ENCODE results near the gene PCBD1. TPM values are rescaled to one million over a fixed set of nuclear protein-coding genes. Genes with fewer than 3 reads are reported as not detected.
A peak's percentile ranks its signal among the peaks of the same experiment; 100 is the strongest.

Gene PCBD1
- polyA plus RNA-seq, 4 donors, result 101 to 127 (median 117) TPM

DNA sequence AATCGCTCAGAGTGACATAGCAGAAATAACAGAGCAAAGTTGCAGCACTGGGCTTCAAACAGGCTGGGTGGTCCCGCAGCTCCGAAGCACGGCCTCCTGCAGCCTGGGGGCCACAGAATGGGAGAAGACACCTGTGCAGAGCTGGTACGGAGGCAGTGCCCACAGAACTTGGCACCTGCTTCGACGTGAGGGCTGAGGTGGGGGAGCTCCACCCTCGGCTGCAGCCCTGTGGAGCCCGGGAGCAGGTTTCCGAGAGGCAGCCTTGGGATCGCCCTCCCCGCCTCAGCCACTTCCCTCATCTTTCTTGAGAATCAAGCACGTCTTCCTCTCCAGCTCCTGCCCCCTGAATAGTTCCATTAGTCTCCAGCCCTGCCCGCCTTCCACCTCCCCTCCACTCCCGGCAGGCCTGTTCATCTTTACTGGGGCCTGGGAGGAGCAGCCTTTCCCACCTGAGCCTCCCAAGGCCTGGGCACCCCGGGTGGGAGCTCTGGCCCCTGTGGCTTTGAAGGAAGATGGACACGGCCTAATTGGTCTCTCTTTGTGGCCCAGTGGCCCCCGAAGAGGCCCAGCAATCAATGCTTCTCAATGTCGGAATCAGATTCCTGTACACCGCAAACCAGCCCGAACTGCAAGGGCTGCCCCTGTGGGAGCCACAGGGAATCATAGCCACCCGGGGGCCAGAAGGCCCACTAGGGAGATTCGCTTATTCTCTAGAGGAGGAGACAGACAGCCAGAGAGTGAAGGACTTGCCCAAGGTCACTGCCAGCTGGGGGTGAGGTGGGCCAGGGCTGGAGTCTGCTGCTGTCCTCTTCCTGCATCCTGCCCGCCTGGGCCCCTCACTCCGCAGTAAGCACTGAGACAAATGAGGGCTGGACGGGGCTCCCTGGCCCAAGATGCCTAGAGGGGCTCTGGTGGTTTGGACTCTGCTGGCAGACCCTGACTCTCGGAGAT lies 17.0 kb upstream of the PCBD1 start:
- DNase-seq (ENCODE audit: low read depth in 4 of 4, low spot score in 2 of 4), result no peak

DNA sequence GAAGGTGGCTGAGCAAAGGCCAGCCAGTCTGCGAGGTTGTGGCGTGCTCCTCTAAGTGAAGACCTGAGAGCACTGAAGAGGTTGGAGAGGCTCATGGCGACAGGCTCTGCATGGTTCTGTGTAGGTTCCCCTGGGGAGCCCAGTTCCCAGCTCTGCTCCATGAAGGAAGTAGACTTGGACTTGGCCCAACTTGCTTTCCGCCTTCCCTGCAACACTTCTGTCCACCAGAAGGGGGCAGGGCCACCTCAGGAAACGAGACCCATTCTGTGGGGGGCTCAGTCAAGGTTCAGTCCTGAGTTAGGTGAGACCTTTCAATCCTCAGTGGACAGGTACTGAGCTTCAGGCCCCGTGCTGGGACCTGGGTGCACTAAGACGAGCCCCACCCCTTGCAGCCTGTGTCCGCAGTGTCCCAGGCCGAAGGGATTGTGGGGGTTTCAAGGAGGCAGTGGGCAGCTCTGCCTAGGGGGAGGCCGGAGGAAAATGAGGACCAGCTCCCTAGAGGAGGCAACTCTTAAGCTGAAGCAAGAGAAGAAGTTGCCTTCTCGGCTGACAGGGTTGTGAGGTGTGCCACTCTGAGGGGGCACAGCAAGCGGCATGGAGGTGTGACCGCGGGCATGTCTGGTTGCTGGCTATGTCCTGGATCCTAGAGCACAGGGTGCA lies 15.0 kb upstream of the PCBD1 start:
- peak in 1 of 4 donors; percentile 56 for DNase-seq (ENCODE audit: low read depth in 4 of 4, low spot score in 2 of 4)

GRCh38 chr10:70902661-70903261 lies 14.4 kb upstream of the PCBD1 start:
- no peak for DNase-seq (ENCODE audit: low read depth in 4 of 4, low spot score in 2 of 4)

GRCh38 chr10:70901276-70901878 lies 13.0 kb upstream of the PCBD1 start:
- DNase-seq (ENCODE audit: low read depth in 4 of 4, low spot score in 2 of 4), result no peak

GRCh38 chr10:70899096-70899495 lies 10.7 kb upstream of the PCBD1 start:
- no peak for DNase-seq (ENCODE audit: low read depth in 4 of 4, low spot score in 2 of 4)

- no peak for DNase-seq (ENCODE audit: low read depth in 4 of 4, low spot score in 2 of 4)
Observed at GRCh38 chr10:70898687-70899086, 10.3 kb upstream of the PCBD1 start.

- DNase-seq (ENCODE audit: low read depth in 4 of 4, low spot score in 2 of 4), result no peak
Observed at GRCh38 chr10:70896551-70896950, 8.2 kb upstream of the PCBD1 start.

GRCh38 chr10:70894416-70894815 lies 6.1 kb upstream of the PCBD1 start:
- DNase-seq (ENCODE audit: low read depth in 4 of 4, low spot score in 2 of 4), result no peak

GRCh38 chr10:70893227-70894006 lies 5.1 kb upstream of the PCBD1 start:
- no peak for DNase-seq (ENCODE audit: low read depth in 4 of 4, low spot score in 2 of 4)

DNA sequence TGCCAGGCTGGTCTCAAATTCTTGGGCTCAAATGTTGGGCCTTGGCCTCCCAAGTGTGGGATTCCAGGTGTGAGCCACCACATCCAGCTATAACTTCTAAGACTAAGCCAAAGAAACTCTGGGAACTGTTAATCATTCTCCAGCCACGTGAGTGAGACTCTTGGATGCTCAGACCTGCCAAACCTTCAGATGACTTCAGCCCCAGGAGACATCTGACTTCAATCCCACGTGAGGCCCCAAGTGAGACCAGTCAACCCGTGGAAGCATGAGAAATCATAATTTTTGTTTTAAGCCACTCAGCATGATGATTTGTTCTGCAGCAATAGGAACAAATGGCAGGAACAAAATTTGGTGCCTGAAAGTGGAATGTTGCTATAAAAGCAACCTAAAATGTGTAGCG lies 4.3 kb upstream of the PCBD1 start:
- no peak for DNase-seq (ENCODE audit: low read depth in 4 of 4, low spot score in 2 of 4)

GRCh38 chr10:70891627-70892026 lies 3.3 kb upstream of the PCBD1 start:
- no peak for DNase-seq (ENCODE audit: low read depth in 4 of 4, low spot score in 2 of 4)

DNA sequence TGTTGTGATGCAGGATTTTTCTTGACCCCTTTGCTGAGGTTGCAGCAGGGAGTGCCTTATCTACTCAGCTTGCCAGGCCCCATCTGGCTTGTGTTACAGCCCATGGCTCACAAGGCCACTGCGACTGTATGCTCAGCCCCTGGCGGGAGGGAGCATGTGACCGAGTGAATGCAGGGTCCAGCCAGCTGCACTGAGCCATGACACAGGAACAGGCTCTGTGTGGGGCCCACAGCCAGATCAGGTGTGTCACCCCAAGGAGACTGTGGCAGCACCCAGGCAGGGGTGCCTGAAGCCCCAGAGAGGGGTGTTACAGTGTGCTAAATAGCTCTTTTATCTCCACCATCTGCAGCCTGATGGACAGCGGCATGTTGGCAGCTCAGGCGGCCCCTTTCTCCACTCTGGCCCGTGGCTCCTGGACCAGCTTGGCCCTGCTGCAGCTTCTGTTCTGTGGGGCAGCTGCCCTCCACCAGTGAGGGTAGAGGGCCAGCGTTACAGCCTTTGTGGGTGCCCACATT lies 2.6 kb upstream of the PCBD1 start:
- DNase-seq (ENCODE audit: low read depth in 4 of 4, low spot score in 2 of 4), result peak in 1 of 4 donors; percentile 54

DNA sequence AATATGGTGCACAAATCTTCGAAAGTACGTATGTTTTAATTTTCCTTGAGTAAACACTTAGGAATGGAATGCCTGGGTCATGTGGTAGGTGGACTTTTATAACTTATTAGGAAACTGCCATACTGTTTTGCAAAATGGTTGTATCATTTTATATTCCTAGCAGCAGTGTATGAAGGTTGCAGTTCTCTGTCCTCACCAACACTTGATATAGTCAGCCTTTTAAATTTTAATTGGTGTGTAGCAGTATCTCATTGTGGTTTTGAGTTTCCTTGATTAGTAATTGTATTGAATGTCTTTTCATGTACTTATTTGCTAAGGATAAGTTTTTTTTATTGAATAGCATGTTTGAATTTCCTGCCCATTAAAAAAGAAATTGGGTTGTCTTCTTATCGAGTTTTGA lies 926 bp upstream of the PCBD1 start:
- no peak for DNase-seq (ENCODE audit: low read depth in 4 of 4, low spot score in 2 of 4)

GRCh38 chr10:70886921-70887665 lies 1.3 kb downstream of the PCBD1 start:
- no peak for DNase-seq (ENCODE audit: low read depth in 4 of 4, low spot score in 2 of 4)

DNA sequence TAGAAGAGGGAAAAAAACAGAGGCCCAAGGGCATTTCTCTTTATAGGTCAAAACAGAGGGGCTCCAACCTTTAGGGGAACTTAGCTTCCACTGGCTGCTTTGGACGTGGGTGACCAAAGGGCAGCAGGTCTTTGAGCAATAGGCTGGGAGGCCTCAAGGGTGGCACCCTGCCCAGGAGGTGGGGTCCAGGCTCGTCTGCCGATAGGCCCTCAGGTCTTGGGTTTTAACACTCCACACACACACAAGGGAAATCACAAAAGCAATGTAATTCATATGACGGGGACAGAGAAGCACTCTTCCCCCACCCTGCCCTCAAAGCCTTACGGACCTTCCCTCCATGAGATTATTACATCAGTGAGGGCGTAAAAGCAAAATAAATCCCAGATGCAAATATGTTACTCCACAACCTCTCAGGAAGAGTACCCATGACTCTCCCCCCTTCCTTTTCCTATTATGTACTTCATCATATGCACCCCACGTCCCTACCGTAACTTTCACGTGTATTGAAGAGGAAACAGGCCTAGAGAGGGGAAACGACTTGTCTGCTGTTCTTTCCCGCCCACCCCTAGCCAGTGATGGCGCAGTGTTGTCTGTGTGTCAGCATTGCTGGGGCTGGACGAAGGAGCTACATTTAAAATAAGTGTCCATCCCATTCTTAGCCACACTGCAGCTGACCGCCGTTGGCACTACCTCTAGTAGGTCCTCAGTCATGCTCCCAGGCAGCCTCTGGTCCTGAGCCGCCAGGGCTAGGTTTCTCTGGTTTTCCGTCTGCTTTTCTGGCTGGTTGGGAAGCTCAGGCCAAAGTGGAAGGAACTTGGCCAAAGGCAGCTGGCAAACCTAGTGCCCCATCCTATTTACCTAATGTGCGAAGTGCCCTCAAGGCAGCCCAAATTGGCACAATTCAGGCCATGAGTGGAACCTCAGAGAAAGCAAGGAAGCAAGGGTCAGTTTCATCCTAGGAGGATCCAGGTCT lies 2.1 kb downstream of the PCBD1 start:
- DNase-seq (ENCODE audit: low read depth in 4 of 4, low spot score in 2 of 4), result no peak

DNA sequence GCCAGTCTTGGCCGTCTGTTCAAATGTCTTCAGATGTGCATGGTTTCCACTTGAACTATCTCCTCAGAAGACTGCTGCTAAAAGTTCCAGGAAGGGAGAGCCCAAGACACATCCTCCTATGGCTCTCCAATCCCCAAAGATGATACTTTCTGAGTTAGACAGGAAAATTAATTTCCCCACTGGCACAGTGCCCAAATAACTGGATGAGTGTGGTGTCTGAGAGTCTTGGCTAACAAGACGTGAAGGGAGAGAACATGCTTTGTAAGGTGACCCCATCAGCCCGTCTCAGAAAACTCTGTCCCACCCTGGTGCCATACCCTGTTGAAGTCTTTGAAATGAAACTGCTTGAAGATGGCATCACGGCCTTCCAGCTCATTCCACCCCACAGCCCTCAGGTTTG lies 2.9 kb downstream of the PCBD1 start:
- DNase-seq (ENCODE audit: low read depth in 4 of 4, low spot score in 2 of 4), result no peak

DNA sequence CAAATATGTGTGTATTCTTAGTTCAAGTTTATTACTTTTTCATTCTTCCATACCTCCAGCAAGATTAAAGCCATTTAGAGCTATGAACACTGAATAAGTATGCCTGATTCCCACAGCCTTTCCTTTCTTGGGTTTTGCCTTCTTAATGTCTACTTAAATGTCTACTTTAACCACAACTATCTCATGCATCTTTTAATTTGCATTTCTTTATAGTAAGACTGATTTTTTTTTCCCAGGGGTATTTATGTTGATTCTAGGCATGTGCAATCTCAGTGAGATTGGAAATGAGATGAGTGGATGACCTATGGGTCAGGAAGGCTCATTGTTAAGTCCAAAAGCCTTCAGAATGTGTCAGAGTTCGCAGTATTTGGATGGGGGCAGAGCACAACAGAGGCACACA lies 3.6 kb downstream of the PCBD1 start:
- DNase-seq (ENCODE audit: low read depth in 4 of 4, low spot score in 2 of 4), result no peak

- peak in 2 of 4 donors; percentile 54 to 69 for DNase-seq (ENCODE audit: low read depth in 4 of 4, low spot score in 2 of 4)
Observed at GRCh38 chr10:70880077-70880534, 8.3 kb downstream of the PCBD1 start.

Data from left renal cortex interstitium (tissue), 4 donors.